ENCODE results near the gene ANO9.
"Not testable (repeated sequence)": the region's sequence is repeated elsewhere in the genome, so short reads cannot be mapped to it uniquely, and the experiment has no call there.

The ANO9 gene

DNA sequence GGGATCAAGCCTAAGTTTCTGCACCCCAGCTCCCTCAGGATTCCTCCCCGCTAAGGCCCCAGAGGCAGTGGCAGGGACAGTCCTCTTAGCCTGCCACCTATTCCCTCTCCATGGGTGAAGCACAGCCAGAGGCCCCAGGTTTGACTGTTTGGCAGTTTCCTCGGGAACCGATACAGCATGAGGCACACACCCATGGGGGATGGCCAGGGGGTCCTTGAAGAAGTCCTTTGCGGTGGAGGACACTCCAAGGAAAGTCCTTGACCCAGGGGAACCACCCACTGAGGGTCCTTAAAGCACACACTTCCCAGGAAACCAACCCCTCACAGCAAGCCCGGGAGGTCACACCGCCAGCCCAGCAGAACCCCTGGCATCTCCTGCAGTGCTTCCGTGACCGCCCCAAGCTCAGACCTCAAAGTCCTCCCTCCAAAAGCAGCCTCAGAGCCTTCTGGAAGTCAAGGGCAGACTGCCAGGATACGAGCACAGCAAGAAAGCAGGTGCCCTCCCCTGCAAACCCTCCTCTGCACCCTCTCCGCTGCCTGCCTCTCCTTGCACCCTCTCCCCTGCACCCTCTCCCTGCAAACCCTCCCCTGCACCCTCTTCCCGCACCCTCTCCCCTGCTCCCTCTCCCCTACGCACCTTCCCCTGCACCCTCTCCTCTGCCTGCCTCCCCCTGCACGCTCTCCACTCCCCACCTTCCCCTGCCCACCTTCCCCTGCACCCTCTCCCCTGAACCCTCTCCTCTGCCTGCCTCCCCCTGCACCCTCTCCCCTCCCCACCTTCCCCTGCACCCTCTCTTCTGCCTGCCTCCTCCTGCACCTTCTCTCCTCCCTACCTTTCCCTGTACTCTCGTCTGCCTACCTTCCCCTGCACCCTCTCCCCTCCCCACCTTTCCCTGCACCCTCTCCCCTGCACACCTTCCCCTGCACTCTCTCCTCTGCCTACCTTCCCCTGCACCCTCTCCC lies 28.4 kb downstream of the ANO9 start:
- DNase-seq = no peak

DNA sequence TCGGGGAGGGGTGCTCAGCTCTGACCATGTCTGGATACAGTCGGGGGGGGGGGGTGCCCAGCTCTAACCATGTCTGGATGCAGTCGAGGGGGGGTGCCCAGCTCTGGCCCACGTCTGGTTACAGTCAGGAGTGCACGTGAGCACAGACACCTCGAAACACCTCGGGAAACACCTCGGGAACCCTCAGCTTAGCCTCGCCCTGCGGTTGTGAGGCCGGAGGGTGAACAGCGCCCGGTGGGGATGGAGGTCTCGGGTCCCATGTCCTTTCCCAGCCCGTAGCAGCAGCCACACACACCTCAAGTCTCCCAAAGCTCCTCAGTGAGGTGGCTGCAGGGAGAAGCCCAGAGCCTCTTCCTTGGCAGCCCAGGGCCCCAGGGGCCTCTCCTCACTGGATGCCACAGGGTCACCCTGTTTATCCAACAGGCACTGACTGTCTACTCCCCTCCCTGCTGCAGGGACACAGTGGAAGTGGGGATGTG lies 29.1 kb downstream of the ANO9 start:
- DNase-seq = no peak

DNA sequence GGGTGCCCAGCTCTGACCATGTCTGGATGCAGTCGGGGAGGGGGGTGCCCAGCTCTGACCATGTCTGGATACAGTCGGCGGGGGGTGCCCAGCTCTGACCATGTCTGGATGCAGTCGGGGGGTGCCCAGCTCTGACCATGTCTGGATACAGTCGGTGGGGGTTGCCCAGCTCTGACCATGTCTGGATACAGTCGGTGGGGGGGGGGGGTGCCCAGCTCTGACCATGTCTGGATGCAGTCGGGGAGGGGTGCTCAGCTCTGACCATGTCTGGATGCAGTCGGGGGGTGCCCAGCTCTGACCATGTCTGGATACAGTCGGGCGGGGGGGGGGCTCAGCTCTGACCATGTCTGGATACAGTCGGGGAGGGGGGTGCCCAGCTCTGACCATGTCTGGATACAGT lies 30.3 kb downstream of the ANO9 start:
- DNase-seq = not testable (repeated sequence)

DNA sequence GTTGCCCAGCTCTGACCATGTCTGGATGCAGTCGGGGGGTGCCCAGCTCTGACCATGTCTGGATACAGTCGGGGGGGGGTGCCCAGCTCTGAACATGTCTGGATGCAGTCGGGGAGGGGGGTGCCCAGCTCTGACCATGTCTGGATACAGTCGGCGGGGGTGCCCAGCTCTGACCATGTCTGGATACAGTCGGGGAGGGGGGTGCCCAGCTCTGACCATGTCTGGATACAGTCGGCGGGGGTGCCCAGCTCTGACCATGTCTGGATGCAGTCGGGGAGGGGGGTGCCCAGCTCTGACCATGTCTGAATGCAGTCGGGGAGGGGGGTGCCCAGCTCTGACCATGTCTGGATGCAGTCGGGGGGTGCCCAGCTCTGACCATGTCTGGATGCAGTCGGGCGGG lies 31.1 kb downstream of the ANO9 start:
- DNase-seq = not testable (repeated sequence)

DNA sequence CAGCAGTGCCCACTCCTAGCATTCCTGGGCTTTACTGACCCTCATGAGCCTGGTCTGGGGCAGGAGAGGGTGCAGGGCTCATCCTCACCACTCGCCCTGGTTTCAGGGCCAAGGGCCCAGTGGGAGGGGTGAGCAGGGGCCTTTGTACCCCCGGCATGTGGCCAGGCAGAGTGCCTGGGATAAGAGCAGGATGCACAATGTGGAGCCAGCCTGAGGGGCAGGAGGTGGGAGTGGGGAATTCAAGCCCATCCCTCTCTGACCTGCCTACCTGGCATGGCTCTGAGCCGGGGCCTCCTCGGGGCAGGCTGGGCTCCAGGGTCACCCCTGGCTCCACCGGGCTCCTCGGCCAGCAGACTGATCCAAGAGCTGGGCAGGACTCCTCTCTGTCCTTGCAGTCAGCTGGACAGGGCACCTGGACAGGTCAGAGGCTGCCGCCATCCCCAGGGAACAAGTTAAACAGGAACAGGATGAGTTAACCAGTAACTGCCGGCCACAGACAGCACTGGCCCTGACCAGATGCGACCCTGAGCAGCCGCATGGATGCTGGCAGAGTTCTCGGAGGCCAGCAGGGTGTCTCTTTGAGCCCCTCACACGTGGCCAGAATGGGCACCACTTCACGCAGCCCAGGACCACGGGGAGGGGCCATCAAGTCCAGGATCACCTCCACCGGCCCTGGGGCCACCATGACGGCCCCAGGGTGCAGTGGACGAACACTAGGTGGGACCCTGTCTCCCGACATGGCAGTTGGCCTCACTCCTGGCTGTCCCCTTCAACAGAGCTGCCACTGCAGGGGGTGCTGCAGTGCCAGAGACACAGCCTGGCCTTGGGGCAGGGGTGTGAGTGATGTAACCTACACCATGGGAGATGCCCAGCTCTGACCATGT lies 32.0 kb downstream of the ANO9 start:
- DNase-seq = no peak

DNA sequence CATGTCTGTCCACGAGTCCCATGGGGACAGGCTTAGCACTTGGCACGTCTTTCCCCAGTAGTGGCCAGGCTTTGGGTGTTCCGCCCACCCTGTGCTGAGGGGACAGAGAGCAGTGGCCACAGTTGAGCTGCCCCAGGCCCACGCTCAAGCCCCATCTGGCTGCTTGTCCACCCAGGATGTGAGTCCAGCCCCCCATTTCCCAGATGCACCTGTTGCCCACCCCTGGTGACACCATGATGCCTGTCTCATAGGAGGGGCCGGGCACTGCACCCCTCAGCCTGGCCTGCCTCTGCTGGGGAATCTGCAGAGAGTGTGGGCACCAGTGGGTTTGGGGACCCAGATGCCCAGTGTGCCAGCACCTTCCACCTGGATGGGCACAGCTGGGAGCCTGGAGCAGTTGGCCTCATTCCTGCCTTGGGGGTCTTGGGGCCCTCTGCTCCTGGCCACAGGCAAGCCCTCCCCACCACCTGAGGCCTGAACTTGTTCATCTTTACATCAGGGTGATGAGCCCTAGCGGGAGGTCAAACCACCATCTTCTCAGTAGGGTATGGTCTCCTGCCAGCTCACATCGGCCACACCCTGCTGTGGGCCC lies 32.7 kb downstream of the ANO9 start:
- DNase-seq = no peak

DNA sequence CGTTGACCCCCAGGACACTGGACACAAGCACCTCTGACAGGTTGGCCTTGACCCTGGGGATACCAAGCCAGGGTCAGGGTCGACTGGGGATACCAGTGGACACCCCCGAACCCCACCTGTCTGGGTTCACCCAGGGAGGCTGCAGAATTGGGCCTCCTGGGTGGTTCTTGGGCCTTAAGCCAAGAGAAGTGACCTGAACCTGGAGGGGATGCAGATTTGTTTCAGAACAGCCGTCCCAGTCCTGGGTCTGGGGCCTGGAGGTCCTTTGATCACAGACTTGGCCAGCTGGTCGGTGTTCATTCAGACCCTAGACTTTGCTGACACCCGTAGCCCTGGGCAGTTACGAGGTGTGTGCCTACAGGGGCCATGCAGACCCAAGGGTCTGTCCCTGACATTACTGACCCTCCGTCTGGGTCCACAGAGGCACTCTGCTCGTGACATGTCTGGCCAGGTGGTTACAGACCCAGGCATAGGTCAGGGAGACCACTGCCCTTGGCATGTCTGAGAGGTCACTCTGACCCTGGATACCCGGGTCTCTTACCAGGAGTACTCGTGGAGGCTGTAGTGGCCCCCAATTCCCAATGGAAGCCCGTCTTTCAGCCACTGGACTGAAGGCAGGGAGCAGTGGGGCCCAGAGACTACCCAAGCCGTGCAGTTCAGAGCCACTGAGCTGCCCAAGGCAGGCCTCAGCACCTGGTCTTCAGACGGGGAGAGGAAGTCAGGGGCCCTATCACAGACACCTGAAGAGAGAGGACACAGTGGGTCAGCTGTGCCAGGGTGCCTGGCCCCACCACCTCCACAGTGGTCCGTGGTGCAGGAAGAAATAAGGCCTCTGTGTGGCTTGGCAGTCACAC lies 33.4 kb downstream of the ANO9 start:
- no peak for DNase-seq

DNA sequence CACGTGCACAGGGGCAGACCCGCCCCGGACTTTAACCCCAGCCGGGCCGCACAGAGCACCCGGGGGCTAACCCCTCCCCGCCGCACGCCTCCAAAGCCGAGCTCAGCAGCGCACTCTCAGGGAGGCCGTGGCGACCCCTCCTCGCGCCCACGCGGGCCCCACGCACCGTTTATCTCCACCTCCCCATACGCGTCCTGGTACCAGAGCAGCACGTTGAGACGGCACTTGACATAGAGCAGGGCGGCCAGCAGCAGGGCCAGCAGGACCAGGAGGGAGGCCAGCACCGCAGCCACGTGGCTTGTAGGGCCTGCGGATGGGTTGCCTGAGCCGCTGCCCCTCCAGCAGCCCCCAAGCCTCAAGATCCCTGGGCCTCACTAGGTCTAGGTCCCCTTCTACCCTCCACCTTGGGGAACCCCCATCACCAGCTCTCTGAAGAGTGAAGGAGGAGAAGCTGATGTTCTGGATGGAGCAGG lies 34.1 kb downstream of the ANO9 start:
- no peak for DNase-seq

DNA sequence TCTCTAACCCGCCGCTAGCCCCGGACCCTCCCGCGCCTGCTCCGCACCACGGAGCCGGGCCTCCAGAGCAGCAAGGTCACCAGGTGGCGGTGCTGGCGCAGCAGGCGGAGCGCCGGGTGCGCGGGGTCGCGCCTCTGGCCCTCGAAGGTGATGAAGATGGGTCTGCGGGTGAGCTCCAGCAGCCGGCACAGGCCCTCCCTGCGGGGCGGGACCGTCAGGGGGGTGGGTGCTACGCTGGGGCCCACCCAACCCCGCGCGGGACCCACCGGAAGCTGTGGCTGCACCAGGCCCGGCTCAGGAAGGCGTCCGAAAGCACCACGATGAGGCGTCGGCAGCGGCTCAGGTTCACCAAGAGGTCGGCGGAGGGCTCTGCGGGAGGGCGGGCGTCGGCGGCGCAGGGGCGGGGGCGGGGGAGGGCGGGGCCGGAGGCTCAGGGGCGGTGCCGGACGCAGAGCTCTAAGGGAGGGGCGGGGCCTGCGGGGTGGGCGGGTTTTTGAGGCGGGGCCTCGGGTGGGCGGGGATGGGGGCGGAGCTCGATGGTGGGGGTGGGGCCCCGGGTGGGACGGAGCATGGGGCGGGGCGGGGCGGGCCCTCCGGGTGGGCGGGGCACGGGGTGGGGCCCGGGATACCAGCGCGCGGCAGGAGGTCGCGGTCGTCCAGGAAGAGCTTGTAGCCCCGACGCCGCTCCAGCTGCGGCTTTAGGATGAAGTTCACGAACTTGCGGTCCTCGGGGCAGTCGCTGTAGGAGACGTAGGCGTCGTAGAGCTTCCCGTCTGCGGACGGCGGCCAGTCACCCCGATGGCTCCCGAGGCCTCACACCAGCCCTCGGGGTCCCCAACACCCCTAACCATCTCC lies 34.8 kb downstream of the ANO9 start:
- peak; percentile 89 for DNase-seq

DNA sequence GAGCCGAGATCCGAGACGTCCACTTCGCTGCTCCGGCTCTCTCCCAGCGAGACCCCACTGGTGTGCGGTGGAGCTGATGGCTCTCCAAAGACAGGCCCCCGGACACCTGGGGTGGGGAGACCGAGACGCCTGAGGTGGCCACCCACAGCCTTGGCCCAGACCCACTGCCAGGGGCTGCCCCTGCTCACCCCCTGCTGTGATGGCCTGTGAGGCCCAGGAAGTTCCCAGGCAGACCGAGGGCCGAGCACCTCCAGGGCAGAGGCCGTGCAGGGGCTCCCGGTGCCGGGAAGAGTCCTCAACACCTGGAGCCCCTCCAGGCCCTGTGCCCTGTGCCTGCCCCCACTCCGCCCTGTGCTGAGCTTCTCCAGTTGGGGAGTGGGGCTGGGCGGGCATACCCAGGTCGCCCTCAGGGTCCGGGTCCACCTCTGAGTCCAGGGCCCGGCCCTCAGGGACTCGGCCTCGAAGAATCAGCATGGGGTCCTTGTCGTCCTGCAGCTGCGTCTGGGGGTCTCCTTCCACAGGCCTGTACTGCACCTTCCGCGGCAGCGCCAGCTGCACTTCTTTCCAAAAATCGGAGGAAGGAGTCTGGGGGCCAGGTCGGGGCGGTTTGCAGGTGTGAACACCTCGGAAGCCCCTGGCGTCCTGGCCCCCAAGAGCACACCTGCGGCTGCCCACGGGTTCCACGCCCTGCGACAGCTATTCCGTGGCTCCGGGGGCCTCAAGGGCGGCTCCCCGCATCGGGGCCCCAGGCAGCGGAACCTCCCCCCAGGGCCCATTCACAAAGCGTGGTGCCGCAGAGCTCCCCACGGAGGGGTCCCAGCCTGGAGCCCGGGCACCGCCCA lies 35.6 kb downstream of the ANO9 start:
- no peak for DNase-seq

DNA sequence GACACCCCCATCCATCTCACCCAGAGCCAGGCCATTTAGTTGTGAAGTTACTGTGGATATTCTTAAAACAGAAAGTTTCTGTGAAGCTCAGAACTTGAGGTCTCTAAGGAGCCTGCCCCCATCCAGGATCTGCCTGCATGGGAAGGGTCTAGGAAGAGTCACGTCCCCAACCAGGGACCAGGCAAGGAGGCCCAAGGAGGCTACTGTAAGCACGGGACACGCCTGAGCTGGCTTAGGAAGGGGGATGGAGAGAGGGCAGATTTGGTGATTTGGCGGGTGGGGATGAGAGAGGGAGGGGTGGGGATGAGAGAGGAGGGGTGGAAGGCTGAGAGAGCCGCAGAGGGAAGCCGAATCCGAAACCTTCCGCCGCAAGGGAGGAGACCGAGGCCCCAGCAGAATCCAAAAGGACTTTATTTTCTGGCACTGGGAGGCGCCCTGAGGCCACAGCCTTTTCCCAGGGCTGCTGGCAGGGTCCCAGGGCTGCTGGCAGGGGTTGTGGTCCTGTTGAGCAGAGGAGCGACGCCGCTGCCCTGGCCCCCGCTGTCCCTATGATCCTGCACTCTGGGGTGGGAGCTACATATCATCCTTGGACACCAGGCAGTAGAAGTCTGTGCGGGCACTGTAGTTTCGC lies 36.4 kb downstream of the ANO9 start:
- no peak for DNase-seq

DNA sequence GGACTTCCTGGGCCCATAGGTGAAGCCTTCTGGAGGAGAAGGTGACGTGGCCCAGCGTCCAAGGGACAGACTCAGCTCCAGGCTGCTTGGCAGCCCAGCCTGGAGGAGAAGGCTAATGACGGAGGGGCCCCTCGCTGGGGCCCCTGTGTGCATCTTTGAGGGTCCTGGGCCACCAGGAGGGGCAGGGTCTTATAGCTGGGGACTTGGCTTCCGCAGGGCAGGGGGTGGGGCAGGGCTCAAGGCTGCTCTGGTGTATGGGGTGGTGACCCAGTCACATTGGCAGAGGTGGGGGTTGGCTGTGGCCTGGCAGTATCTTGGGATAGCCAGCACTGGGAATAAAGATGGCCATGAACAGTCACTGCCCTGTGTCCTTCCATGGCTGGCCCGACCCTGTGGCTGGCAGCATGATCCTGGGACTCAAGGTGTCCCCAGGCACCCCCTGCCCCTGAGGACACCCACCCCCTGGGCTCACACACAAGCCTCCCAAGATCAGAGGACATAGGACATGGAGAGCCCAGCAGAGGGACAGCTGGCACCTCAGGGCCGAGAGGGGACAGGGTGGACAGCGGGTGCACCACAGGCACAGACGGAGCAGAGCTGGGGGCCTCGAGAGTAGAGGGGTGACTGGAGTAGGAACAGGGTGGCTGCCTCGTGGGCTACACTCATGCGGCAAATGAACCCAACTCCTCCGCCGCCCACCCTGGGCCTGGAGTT lies 37.1 kb downstream of the ANO9 start:
- no peak for DNase-seq

DNA sequence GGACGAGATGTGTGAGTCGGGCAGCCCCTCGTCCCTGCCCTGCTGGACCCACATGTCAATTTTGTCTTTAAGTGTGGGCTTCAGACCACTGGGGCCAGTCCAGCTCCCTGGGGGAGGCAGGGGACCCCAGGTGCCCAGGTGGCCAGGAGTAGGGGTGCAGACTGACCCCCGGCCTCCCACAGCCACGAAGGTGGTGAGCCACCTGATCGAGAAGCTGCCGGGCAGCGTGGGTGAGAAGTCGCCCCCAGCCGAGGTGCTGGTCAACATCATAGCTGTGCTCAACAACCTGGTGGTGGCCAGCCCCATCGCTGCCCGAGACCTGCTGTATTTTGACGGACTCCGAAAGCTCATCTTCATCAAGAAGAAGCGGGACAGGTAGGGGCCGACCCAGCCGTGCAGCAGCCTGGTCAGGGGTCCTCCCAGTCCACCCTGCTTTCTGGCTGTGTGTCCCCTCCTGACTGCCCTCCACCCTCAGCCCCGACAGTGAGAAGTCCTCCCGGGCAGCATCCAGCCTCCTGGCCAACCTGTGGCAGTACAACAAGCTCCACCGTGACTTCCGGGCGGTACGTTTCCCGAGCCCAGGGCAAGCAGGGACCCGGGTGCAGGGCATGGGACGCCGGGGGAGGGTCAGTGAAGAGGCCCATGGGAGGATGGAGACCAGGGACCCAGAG lies 37.9 kb downstream of the ANO9 start:
- DNase-seq = no peak

DNA sequence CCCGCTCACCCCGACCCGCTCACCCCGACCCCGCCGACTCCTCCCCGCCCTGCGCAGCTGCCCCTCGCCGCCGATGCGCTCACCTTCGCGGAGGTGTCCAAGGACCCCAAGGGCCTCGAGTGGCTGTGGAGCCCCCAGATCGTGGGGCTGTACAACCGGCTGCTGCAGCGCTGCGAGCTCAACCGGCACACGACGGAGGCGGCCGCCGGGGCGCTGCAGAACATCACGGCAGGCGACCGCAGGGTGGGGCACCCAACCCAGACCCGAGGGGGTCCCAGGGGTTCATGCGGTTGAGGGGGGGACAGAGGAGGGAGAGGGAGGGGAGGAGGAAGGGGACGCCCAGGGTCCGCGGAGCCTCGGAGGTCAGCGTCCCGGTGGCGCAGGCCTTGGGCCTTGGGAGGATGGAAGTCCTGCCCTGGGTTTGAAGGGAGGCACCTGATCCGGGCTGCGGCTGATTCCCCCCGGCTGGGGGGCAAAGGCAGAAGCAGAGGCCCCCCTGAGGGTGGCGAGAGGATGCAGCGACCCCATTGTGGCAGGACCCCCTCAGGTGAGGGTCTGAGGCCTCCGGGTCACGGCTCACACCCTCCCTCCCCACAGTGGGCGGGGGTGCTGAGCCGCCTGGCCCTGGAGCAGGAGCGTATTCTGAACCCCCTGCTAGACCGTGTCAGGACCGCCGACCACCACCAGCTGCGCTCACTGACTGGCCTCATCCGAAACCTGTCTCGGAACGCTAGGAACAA lies 38.6 kb downstream of the ANO9 start:
- no peak for DNase-seq

DNA sequence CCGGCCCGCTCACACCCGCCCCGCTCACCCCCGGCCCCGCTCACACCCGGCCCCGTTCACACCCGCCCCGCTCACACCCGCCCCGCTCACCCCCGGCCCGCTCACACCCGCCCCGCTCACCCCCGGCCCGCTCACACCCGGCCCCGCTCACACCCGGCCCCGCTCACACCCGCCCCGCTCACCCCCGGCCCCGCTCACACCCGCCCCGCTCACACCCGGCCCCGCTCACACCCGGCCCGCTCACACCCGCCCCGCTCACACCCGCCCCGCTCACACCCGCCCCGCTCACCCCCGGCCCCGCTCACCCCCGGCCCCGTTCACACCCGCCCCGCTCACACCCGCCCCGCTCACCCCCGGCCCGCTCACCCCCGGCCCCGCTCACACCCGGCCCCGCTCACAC lies 40.6 kb downstream of the ANO9 start:
- DNase-seq = not testable (repeated sequence)

DNA sequence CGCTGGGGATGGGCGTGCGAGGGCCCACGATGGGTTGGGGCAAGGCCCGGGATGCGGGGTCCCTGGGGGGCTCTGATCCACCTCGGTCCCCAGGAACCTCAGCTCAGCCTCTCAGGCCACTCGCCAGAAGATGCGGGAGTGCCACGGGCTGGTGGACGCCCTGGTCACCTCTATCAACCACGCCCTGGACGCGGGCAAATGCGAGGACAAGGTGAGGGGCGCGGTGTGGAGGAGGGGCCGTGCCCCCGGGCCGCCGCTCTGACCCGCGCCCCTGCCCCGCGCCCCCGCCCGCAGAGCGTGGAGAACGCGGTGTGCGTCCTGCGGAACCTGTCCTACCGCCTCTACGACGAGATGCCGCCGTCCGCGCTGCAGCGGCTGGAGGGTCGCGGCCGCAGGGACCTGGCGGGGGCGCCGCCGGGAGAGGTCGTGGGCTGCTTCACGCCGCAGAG lies 41.5 kb downstream of the ANO9 start:
- DNase-seq = no peak

DNA sequence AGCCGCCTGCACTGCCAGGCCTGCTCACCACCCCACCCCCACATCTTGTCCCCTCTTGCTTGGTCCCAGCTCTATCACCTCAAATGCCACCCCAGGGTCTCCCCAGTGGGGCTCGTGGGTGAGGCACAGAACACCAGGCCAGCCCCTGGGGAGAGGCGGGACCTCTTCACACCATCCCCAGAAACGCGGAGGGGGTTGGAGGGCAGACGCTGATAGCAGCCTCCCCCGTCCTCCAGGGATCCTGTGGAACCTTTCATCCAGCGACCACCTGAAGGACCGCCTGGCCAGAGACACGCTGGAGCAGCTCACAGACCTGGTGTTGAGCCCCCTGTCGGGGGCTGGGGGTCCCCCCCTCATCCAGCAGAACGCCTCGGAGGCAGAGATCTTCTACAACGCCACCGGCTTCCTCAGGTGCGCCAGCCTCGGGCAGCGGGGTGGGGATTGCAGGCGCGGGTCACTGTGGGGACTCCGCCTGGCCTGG lies 42.0 kb downstream of the ANO9 start:
- no peak for DNase-seq

All from NCI-H82 (cell line).